Measurements from ENCODE around the gene ADAM8. TPM values are rescaled to one million over a fixed set of nuclear protein-coding genes. Genes with fewer than 3 reads are reported as not detected.
"Not testable (repeated sequence)": the region's sequence is repeated elsewhere in the genome, so short reads cannot be mapped to it uniquely, and the experiment has no call there.

The ADAM8 gene
- total and polyA plus RNA-seq, 4 experiments from 2014 or later: 63.9 to 97.8 (median 88.8) TPM

- Histone ChIP-seq H3K9me3 (ENCODE audit: control insufficient read depth in 1 of 2, low read length in 2 of 2) (no peaks in the 10 kb centered on the region), H3K27me3 (ENCODE audit: insufficient read depth, low read length) (peaks cover 4% of the 10 kb centered on the region), H3K27ac (ENCODE audit: low read depth, low read length) (no peak overlapping the region), H3K36me3 (ENCODE audit: insufficient read depth, low read length) (no peaks in the 10 kb centered on the region), H3K4me1 (ENCODE audit: insufficient read depth, low read length) (peaks cover 14% of the 10 kb centered on the region), H3K4me3 (ENCODE audit: low read length in 2 of 2) (no peak overlapping the region)
- ChIA-PET POLR2A (ENCODE audit: partially characterized antibody) (no interaction called here), CTCF (ENCODE audit: partially characterized antibody) (interaction anchor here (0.7 to 1.3 kb wide), 2 partner anchors 83 to 84 kb away, joined by 3 to 5 read pairs; no protein-coding TSS in a partner anchor)
- intact Hi-C loops (cut with micrococcal nuclease): no loop called here
- no peak overlapping the region for H3K27ac Mint-ChIP-seq
- peaks cover 28 to 39% of the 10 kb centered on the region in 2 donors for H3K27me3 Mint-ChIP-seq
- peaks cover 2 to 26% (median 22%) of the 10 kb centered on the region in 4 donors for H3K4me1 Mint-ChIP-seq
- DNase-seq: no peak
- H3K9me3 Mint-ChIP-seq: no peaks in the 10 kb centered on the region
- H3K4me3 Mint-ChIP-seq: no peak overlapping the region
- H3K36me3 Mint-ChIP-seq: no peaks in the 10 kb centered on the region
Measured at GRCh38 chr10:133227256-133227655, 49.4 kb downstream of the ADAM8 start.

GRCh38 chr10:133226251-133226808 is 50.3 kb downstream of the ADAM8 start:
- H3K27ac Mint-ChIP-seq: no peak overlapping the region
- CTCF ChIA-PET (ENCODE audit: partially characterized antibody): interaction anchor here (1.1 to 1.3 kb wide), 2 partner anchors 83 to 103 kb away, joined by 4 to 5 read pairs; no protein-coding TSS in a partner anchor
- Histone ChIP-seq H3K36me3 (ENCODE audit: insufficient read depth, low read length) (no peaks in the 10 kb centered on the region), H3K27me3 (ENCODE audit: insufficient read depth, low read length) (no peaks in the 10 kb centered on the region), H3K27ac (ENCODE audit: low read depth, low read length) (no peak overlapping the region), H3K9me3 (ENCODE audit: control insufficient read depth in 1 of 2, low read length in 2 of 2) (no peaks in the 10 kb centered on the region), H3K4me3 (ENCODE audit: low read length in 2 of 2) (no peak overlapping the region), H3K4me1 (ENCODE audit: insufficient read depth, low read length) (peaks cover 14% of the 10 kb centered on the region)
- no peaks in the 10 kb centered on the region for H3K36me3 Mint-ChIP-seq
- intact Hi-C loops (cut with micrococcal nuclease): no loop called here
- POLR2A ChIA-PET (ENCODE audit: partially characterized antibody): no interaction called here
- H3K9me3 Mint-ChIP-seq: no peaks in the 10 kb centered on the region
- DNase-seq: no peak
- H3K27me3 Mint-ChIP-seq: peaks cover 23 to 34% of the 10 kb centered on the region in 2 donors
- H3K4me1 Mint-ChIP-seq: peaks cover 2 to 24% (median 20%) of the 10 kb centered on the region in 4 donors
- peak overlapping the region in 5 of 8 donors; percentile 13 to 48 (median 21) for H3K4me3 Mint-ChIP-seq

- peaks cover 14% of the 10 kb centered on the region for H3K4me1 ChIP-seq (ENCODE audit: insufficient read depth, low read length)
- no peak overlapping the region for H3K4me3 ChIP-seq (ENCODE audit: low read length in 2 of 2)
- intact Hi-C loops (cut with micrococcal nuclease): no loop called here
- no peaks in the 10 kb centered on the region for H3K36me3 ChIP-seq (ENCODE audit: insufficient read depth, low read length)
- peaks cover 2 to 24% (median 19%) of the 10 kb centered on the region in 4 donors for H3K4me1 Mint-ChIP-seq
- ChIA-PET CTCF (ENCODE audit: partially characterized antibody) (interaction anchor here (1.1 kb wide), 1 partner anchor 103 kb away, joined by 4 read pairs; no protein-coding TSS in a partner anchor), POLR2A (ENCODE audit: partially characterized antibody) (no interaction called here)
- H3K27me3 ChIP-seq (ENCODE audit: insufficient read depth, low read length): no peaks in the 10 kb centered on the region
- H3K36me3 Mint-ChIP-seq: no peaks in the 10 kb centered on the region
- no peaks in the 10 kb centered on the region for H3K9me3 Mint-ChIP-seq
- DNase-seq: no peak
- peaks cover 24 to 33% of the 10 kb centered on the region in 2 donors for H3K27me3 Mint-ChIP-seq
- no peaks in the 10 kb centered on the region for H3K9me3 ChIP-seq (ENCODE audit: control insufficient read depth in 1 of 2, low read length in 2 of 2)
- H3K27ac ChIP-seq (ENCODE audit: low read depth, low read length): no peak overlapping the region
- H3K4me3 Mint-ChIP-seq: peak overlapping the region in 4 of 8 donors; percentile 13 to 49 (median 44)
- H3K27ac Mint-ChIP-seq: no peak overlapping the region
Measured at GRCh38 chr10:133225707-133226191, 50.9 kb downstream of the ADAM8 start.

GRCh38 chr10:133224756-133225372 is 51.8 kb downstream of the ADAM8 start:
- Histone ChIP-seq H3K9me3 (ENCODE audit: control insufficient read depth in 1 of 2, low read length in 2 of 2) (no peaks in the 10 kb centered on the region), H3K4me3 (ENCODE audit: low read length in 2 of 2) (no peak overlapping the region), H3K27me3 (ENCODE audit: insufficient read depth, low read length) (no peaks in the 10 kb centered on the region), H3K27ac (ENCODE audit: low read depth, low read length) (no peak overlapping the region), H3K4me1 (ENCODE audit: insufficient read depth, low read length) (peaks cover 14% of the 10 kb centered on the region), H3K36me3 (ENCODE audit: insufficient read depth, low read length) (no peaks in the 10 kb centered on the region)
- no peak overlapping the region for H3K4me3 Mint-ChIP-seq
- ChIA-PET CTCF (ENCODE audit: partially characterized antibody) (interaction anchor here (1.1 kb wide), 1 partner anchor 102 kb away, joined by 4 read pairs; no protein-coding TSS in a partner anchor), POLR2A (ENCODE audit: partially characterized antibody) (no interaction called here)
- intact Hi-C loops (cut with micrococcal nuclease): no loop called here
- H3K27me3 Mint-ChIP-seq: peaks cover 24 to 33% of the 10 kb centered on the region in 2 donors
- peaks cover 2 to 24% (median 19%) of the 10 kb centered on the region in 4 donors for H3K4me1 Mint-ChIP-seq
- no peaks in the 10 kb centered on the region for H3K9me3 Mint-ChIP-seq
- DNase-seq: no peak
- no peak overlapping the region for H3K27ac Mint-ChIP-seq
- no peaks in the 10 kb centered on the region for H3K36me3 Mint-ChIP-seq

- Mint-ChIP-seq H3K4me3 (no peak overlapping the region), H3K36me3 (no peaks in the 10 kb centered on the region), H3K4me1 (peaks cover 0 to 19% (median 14%) of the 10 kb centered on the region in 4 donors), H3K9me3 (no peaks in the 10 kb centered on the region), H3K27ac (peak overlapping the region in 1 of 7 donors; percentile 30), H3K27me3 (peaks cover 21 to 28% of the 10 kb centered on the region in 2 donors)
- H3K4me1 ChIP-seq (ENCODE audit: insufficient read depth, low read length): peaks cover 14% of the 10 kb centered on the region
- no peaks in the 10 kb centered on the region for H3K9me3 ChIP-seq (ENCODE audit: control insufficient read depth in 1 of 2, low read length in 2 of 2)
- POLR2A ChIA-PET (ENCODE audit: partially characterized antibody): no interaction called here
- CTCF ChIA-PET (ENCODE audit: partially characterized antibody): no interaction called here
- H3K27ac ChIP-seq (ENCODE audit: low read depth, low read length): no peak overlapping the region
- no peak overlapping the region for H3K4me3 ChIP-seq (ENCODE audit: low read length in 2 of 2)
- no peak for DNase-seq
- no peaks in the 10 kb centered on the region for H3K27me3 ChIP-seq (ENCODE audit: insufficient read depth, low read length)
- intact Hi-C loops (cut with micrococcal nuclease): no loop called here
- H3K36me3 ChIP-seq (ENCODE audit: insufficient read depth, low read length): no peaks in the 10 kb centered on the region
Measured at GRCh38 chr10:133224076-133224475, 52.6 kb downstream of the ADAM8 start.

- H3K4me3 Mint-ChIP-seq; H3K9me3 Mint-ChIP-seq; H3K9me3 ChIP-seq (ENCODE audit: control insufficient read depth in 1 of 2, low read length in 2 of 2); DNase-seq; H3K4me3 ChIP-seq (ENCODE audit: low read length in 2 of 2); H3K36me3 Mint-ChIP-seq; H3K36me3 ChIP-seq (ENCODE audit: insufficient read depth, low read length); intact Hi-C loops (cut with micrococcal nuclease); H3K27me3 ChIP-seq (ENCODE audit: insufficient read depth, low read length); CTCF ChIA-PET (ENCODE audit: partially characterized antibody); H3K27ac ChIP-seq (ENCODE audit: low read depth, low read length); H3K27ac Mint-ChIP-seq; POLR2A ChIA-PET (ENCODE audit: partially characterized antibody): not testable (repeated sequence)
- peaks cover 14% of the 10 kb centered on the region for H3K4me1 ChIP-seq (ENCODE audit: insufficient read depth, low read length)
- Mint-ChIP-seq H3K27me3 (peaks cover 15 to 17% of the 10 kb centered on the region in 2 donors), H3K4me1 (peaks cover 0 to 13% (median 12%) of the 10 kb centered on the region in 4 donors)
Measured at GRCh38 chr10:133221756-133222155, 54.9 kb downstream of the ADAM8 start.

- Mint-ChIP-seq H3K9me3 (no peaks in the 10 kb centered on the region), H3K4me1 (peaks cover 0 to 9% (median 8%) of the 10 kb centered on the region in 4 donors), H3K36me3 (no peaks in the 10 kb centered on the region), H3K4me3 (no peak overlapping the region), H3K27me3 (peaks cover 11 to 14% of the 10 kb centered on the region in 2 donors), H3K27ac (no peak overlapping the region)
- intact Hi-C loops (cut with micrococcal nuclease): no loop called here
- Histone ChIP-seq H3K27me3 (ENCODE audit: insufficient read depth, low read length) (no peaks in the 10 kb centered on the region), H3K9me3 (ENCODE audit: control insufficient read depth in 1 of 2, low read length in 2 of 2) (no peaks in the 10 kb centered on the region), H3K27ac (ENCODE audit: low read depth, low read length) (no peak overlapping the region), H3K36me3 (ENCODE audit: insufficient read depth, low read length) (no peaks in the 10 kb centered on the region), H3K4me3 (ENCODE audit: low read length in 2 of 2) (no peak overlapping the region), H3K4me1 (ENCODE audit: insufficient read depth, low read length) (peaks cover 11% of the 10 kb centered on the region)
- DNase-seq: no peak
- CTCF ChIA-PET (ENCODE audit: partially characterized antibody): no interaction called here
- POLR2A ChIA-PET (ENCODE audit: partially characterized antibody): no interaction called here
Measured at GRCh38 chr10:133221331-133221730, 55.3 kb downstream of the ADAM8 start.
